HepG2 (cell line): ENCODE data around the gene NBEA. TPM values are rescaled to one million over a fixed set of nuclear protein-coding genes. Genes with fewer than 3 reads are reported as not detected.

ENCODE experiments used
- ATAC-seq: fragments of 200-7000 bp; cut with Tn5 transposase; 3 replicates; pipeline ENCODE4 v1.9.1; 2020; ENCODE audit warnings: mild to moderate bottlenecking, moderate library complexity
- BruUV-seq: library from RNA; stranded (reverse); fragments of 400-500 nt; replicated peaks from 2 replicates; lab custom pipeline; 2021; lab: Mats Ljungman, UMichigan
- CTCF ChIA-PET: fragments of 300-600 bp; formaldehyde crosslinking; extraction: SDS; loops from one replicate; lab custom pipeline; 2021; ENCODE audit warnings: low total read pairs, inconsistent platforms, low intra/inter-chr PET ratio; lab: Yijun Ruan, JAX
- POLR2A ChIA-PET: fragments of 350-600 bp; sonication (Branson Sonifier 250); formaldehyde crosslinking; loops from one replicate; lab custom pipeline; 2020; ENCODE audit warnings: antibody characterized with exemption, inconsistent platforms; lab: Yijun Ruan, JAX
- DNase-seq: peaks from one replicate; pipeline ENCODE4 v3.0.0-alpha.2; 2015; ENCODE audit warnings: low spot score
- FAIRE-seq: peaks from 3 replicates; lab custom pipeline; 2011; peaks lifted over from hg19 to GRCh38; lab: Jason Lieb, UNC
- H2AFZ ChIP-seq: one replicate; pipeline ENCODE4 v1.6.1; 2011; ENCODE audit warnings: low read length, inconsistent platforms
- H3K27ac ChIP-seq: fragments of 300-600 bp; 3 replicates; pipeline ENCODE4 v1.8.0; 2011; ENCODE audit warnings: mixed run types, mild to moderate bottlenecking, mixed read lengths, low read length, inconsistent platforms; ENCODE audit not compliant: insufficient read depth; ENCODE audit errors: extremely low read length
- H3K27me3 ChIP-seq, 2 experiments: fragments of 200-600 bp in 1 of 2; 2 replicates in 1 of 2; 3 replicates in 1 of 2; pipeline versions ENCODE4 v1.6.0 to v1.8.0; 2011; ENCODE audit warnings: low read length in 2 of 2, mild to moderate bottlenecking in 2 of 2, moderate library complexity in 2 of 2, inconsistent platforms in 1 of 2; ENCODE audit not compliant: insufficient read depth in 2 of 2, control insufficient read depth in 1 of 2
- H3K36me3 ChIP-seq, 2 experiments: fragments of 200-600 bp in 1 of 2; replicated peaks in 1 of 2; 2 replicates in 1 of 2; 3 replicates in 1 of 2; pipeline versions ENCODE4 v1.5.1 to v1.8.0; 2011; ENCODE audit warnings: low read length in 2 of 2, inconsistent platforms in 1 of 2; ENCODE audit not compliant: insufficient read depth in 2 of 2, control insufficient read depth in 1 of 2
- H3K4me1 ChIP-seq: 2 replicates; pipeline ENCODE4 v1.5.1; 2012; ENCODE audit warnings: low read length, inconsistent platforms; ENCODE audit not compliant: insufficient read depth
- H3K4me2 ChIP-seq: 2 replicates; pipeline ENCODE4 v1.6.0; 2011; ENCODE audit warnings: low read depth, low read length, inconsistent platforms
- H3K4me3 ChIP-seq, 3 experiments: fragments of 200-600 bp in 1 of 3; sonication (generic), shearing (Covaris generic) in 1 of 3; replicated peaks in 1 of 3; 2 replicates each; pipeline ENCODE4 v1.5.1; 2011 to 2016; ENCODE audit warnings: low read length in 3 of 3, inconsistent platforms in 2 of 3, low read depth in 2 of 3, mild to moderate bottlenecking in 2 of 3, control low read depth in 1 of 3, mixed read lengths in 1 of 3; ENCODE audit not compliant: insufficient read depth in 1 of 3
- H3K79me2 ChIP-seq: one replicate; pipeline ENCODE4 v1.6.1; 2011; ENCODE audit warnings: low read length, inconsistent platforms; ENCODE audit not compliant: insufficient read depth
- H3K9ac ChIP-seq: 2 replicates; pipeline ENCODE4 v1.6.0; 2011; ENCODE audit warnings: mild to moderate bottlenecking, low read depth, low read length, inconsistent platforms; ENCODE audit not compliant: insufficient read depth
- H3K9me3 ChIP-seq: 2 replicates; pipeline ENCODE4 v1.5.1; 2012; ENCODE audit warnings: mild to moderate bottlenecking, low read length
- H4K20me1 ChIP-seq: 2 replicates; pipeline ENCODE4 v1.6.0; 2011; ENCODE audit warnings: inconsistent platforms, mild to moderate bottlenecking, low read length, moderate library complexity; ENCODE audit not compliant: insufficient read depth
- AHR ChIP-seq: IDR thresholded peaks from 2 replicates; pipeline ENCODE4 v1.6.1; 2018; ENCODE audit warnings: missing genetic modification reagents, missing compliant biosample characterization
- CBFB ChIP-seq: sonication (generic); formaldehyde crosslinking; IDR thresholded peaks from 2 replicates; pipeline ENCODE4 v1.4.0; 2020; ENCODE audit warnings: missing genetic modification reagents
- GLMP ChIP-seq: sonication (generic); formaldehyde crosslinking; IDR thresholded peaks from 2 replicates; pipeline ENCODE4 v1.9.0; 2021; ENCODE audit warnings: missing genetic modification reagents, mild to moderate bottlenecking, borderline replicate concordance
- HNRNPL ChIP-seq: fragments of 200-400 bp; formaldehyde crosslinking; IDR thresholded peaks from 2 replicates; pipeline ENCODE4 v1.6.1; 2017; ENCODE audit warnings: mild to moderate bottlenecking, low read depth, low read length
- HNRNPLL ChIP-seq: fragments of 200-400 bp; formaldehyde crosslinking; IDR thresholded peaks from 2 replicates; pipeline ENCODE4 v1.6.1; 2017; ENCODE audit warnings: mild to moderate bottlenecking, low read depth, low read length; ENCODE audit not compliant: poor library complexity, severe bottlenecking
- MBNL3 ChIP-seq: fragments of 250-450 bp; sonication (Bioruptor Pico); conservative IDR thresholded peaks from 2 replicates; pipeline ENCODE4 v1.8.0; 2022; ENCODE audit warnings: mild to moderate bottlenecking, inconsistent platforms
- NAIF1 ChIP-seq: sonication (generic); formaldehyde crosslinking; IDR thresholded peaks from 2 replicates; pipeline ENCODE4 v1.5.0; 2020; ENCODE audit warnings: mild to moderate bottlenecking, missing genetic modification reagents, borderline replicate concordance
- PAF1 ChIP-seq: IDR thresholded peaks from 2 replicates; pipeline ENCODE4 v1.6.1; 2016; ENCODE audit warnings: missing genetic modification reagents, missing compliant biosample characterization
- ZBTB25 ChIP-seq: IDR thresholded peaks from 2 replicates; pipeline ENCODE4 v1.6.1; 2018; ENCODE audit warnings: missing genetic modification reagents
- ZBTB8A ChIP-seq: sonication (generic); formaldehyde crosslinking; IDR thresholded peaks from 2 replicates; pipeline ENCODE4 v1.4.0; 2020; ENCODE audit warnings: mild to moderate bottlenecking, low read depth, missing genetic modification reagents, borderline replicate concordance
- ZFP1 ChIP-seq: IDR thresholded peaks from 2 replicates; pipeline ENCODE4 v1.6.1; 2016
- ZNF382 ChIP-seq: sonication (generic); formaldehyde crosslinking; IDR thresholded peaks from 2 replicates; pipeline ENCODE4 v1.5.0; 2020; ENCODE audit warnings: missing genetic modification reagents, mild to moderate bottlenecking, borderline replicate concordance
- ZNF746 ChIP-seq: sonication (generic); formaldehyde crosslinking; IDR thresholded peaks from 2 replicates; pipeline ENCODE4 v1.8.0; 2022; ENCODE audit warnings: mild to moderate bottlenecking, missing genetic modification reagents
- ZNF788 ChIP-seq: sonication (generic); formaldehyde crosslinking; IDR thresholded peaks from 2 replicates; pipeline ENCODE4 v1.5.0; 2020; ENCODE audit warnings: mild to moderate bottlenecking, missing genetic modification reagents, borderline replicate concordance
- in situ Hi-C: cut with HindIII; loops from 2 replicates; pipeline ENCODE4 v1.10.0; 2017; ENCODE audit warnings: low pct_unique_long_range_greater_than_20kb; ENCODE audit not compliant: extremely low pct_ligation_motif_present
- intact Hi-C: fragments of 100-400 bp; cut with micrococcal nuclease; formaldehyde crosslinking; loops from one replicate; pipeline ENCODE4 v1.10.0; 2022; ENCODE audit not compliant: unreplicated experiment
- polyA plus RNA-seq, 8 experiments: library from polyadenylated mRNA; depleted of rRNA in 3 of 8; stranded (reverse) in 7 of 8; unstranded in 1 of 8; fragments of >200 nt; fragmentation: Illumina TruSeq in 4 of 8; extraction: Trizol in 4 of 8; gene quantifications; 2 replicates each; pipeline versions ENCODE4 v1.2.1 to v1.2.3, GENCODE V29; 2011 to 2016; ENCODE audit warnings: low read depth in 4 of 8, missing spikeins in 1 of 8, mixed read lengths in 1 of 8; ENCODE audit not compliant: insufficient read depth in 1 of 8
- total RNA-seq, 5 experiments: library from RNA; depleted of rRNA; stranded (reverse); fragments of >200 nt; fragmentation: Illumina TruSeq; extraction: Trizol; gene quantifications; 2 replicates each; pipeline ENCODE4 v1.2.3, GENCODE V29; 2016; ENCODE audit warnings: low read depth in 1 of 5

Gene NBEA
- total and polyA plus RNA-seq, 2 of the 13 experiments (the other 11 are each of a cell fraction or from before 2014, with no cell fraction given): 2.7 to 2.8 TPM

- Histone ChIP-seq H3K9me3 (no peaks in the 10 kb centered on the region), H3K9ac (no peak overlapping the region), H3K36me3 (no peaks in the 10 kb centered on the region), H3K27me3 (no peaks in the 10 kb centered on the region; a peak in 1 of 5 replicates), H3K79me2 (no peaks in the 10 kb centered on the region), H3K4me1 (no peaks in the 10 kb centered on the region), H2AFZ (no peak overlapping the region), H3K4me2 (no peak overlapping the region), H3K4me3 (no peak overlapping the region), H4K20me1 (no peaks in the 10 kb centered on the region), H3K27ac (no peak overlapping the region)
- no peak for TF ChIP-seq ZFP1 (CRISPR knock-in tag)
- TF ChIP-seq ZBTB8A (CRISPR knock-in tag): no peak
- TF ChIP-seq ZBTB25 (CRISPR knock-in tag): no peak
- no peak for TF ChIP-seq CBFB (CRISPR knock-in tag)
- no peak for TF ChIP-seq ZNF788 (CRISPR knock-in tag)
- no peak for TF ChIP-seq HNRNPLL
- no peak for TF ChIP-seq PAF1 (CRISPR knock-in tag)
- TF ChIP-seq MBNL3 (CRISPR knock-in tag): no peak
- TF ChIP-seq AHR (CRISPR knock-in tag): no peak
- TF ChIP-seq NAIF1 (CRISPR knock-in tag): no peak
- TF ChIP-seq HNRNPL: no peak
- no peak for TF ChIP-seq ZNF382 (CRISPR knock-in tag)
- no peak for TF ChIP-seq GLMP (CRISPR knock-in tag)
- TF ChIP-seq ZNF746 (CRISPR knock-in tag): no peak
- BruUV-seq: no TSS peak
- FAIRE-seq (no peak), ATAC-seq (no peak), DNase-seq (no peak)
- intact Hi-C loops: no loop called here
- ChIA-PET POLR2A (no interaction called here), CTCF (no interaction called here)
- in situ Hi-C loops: no loop called here
Measured at GRCh38 chr13:35595181-35595580, 653.1 kb downstream of the NBEA start.
